Endodermal cell (in vitro differentiated cells): Measurements from ENCODE around the gene TBX18. TPM values are rescaled to one million over a fixed set of nuclear protein-coding genes. Genes with fewer than 3 reads are reported as not detected.
A peak's percentile ranks its signal among the peaks of the same experiment; 100 is the strongest.

Experiments used
- DNase-seq: peaks from one replicate; pipeline ENCODE4 v3.0.0-alpha.2; 2017
- H3K27ac ChIP-seq: 2 replicates; pipeline ENCODE4 v1.5.1; 2013; ENCODE audit warnings: mild to moderate bottlenecking, low read depth, low read length, moderate library complexity
- H3K27me3 ChIP-seq: 2 replicates; pipeline ENCODE4 v1.6.1; 2013; ENCODE audit warnings: mild to moderate bottlenecking, low read length, moderate library complexity; ENCODE audit not compliant: insufficient read depth, control insufficient read depth, poor library complexity, severe bottlenecking
- H3K36me3 ChIP-seq: 2 replicates; pipeline ENCODE4 v1.7.0; 2013; ENCODE audit warnings: mild to moderate bottlenecking, low read length, moderate library complexity; ENCODE audit not compliant: control insufficient read depth, insufficient read depth
- H3K4me1 ChIP-seq: one replicate; pipeline ENCODE4 v1.7.0; 2013; ENCODE audit warnings: low read length; ENCODE audit not compliant: control insufficient read depth, insufficient read depth
- H3K4me3 ChIP-seq: 2 replicates; pipeline ENCODE4 v1.5.1; 2013; ENCODE audit warnings: mild to moderate bottlenecking, low read length, moderate library complexity
- H3K9ac ChIP-seq: 2 replicates; pipeline ENCODE4 v1.6.1; 2013; ENCODE audit warnings: mild to moderate bottlenecking, low read length, moderate library complexity; ENCODE audit not compliant: poor library complexity, severe bottlenecking; ENCODE audit errors: extremely low read depth
- H3K9me3 ChIP-seq: 2 replicates; pipeline ENCODE4 v1.6.1; 2013; ENCODE audit warnings: mild to moderate bottlenecking, low read length, moderate library complexity; ENCODE audit not compliant: control insufficient read depth
- H3K27ac Mint-ChIP-seq: 2 replicates; pipeline ENCODE4 v1.8.0; 2020; ENCODE audit warnings: mixed read lengths
- H3K27me3 Mint-ChIP-seq: 2 replicates; pipeline ENCODE4 v1.8.0; 2021; ENCODE audit warnings: mild to moderate bottlenecking, mixed read lengths; ENCODE audit not compliant: insufficient read depth
- H3K36me3 Mint-ChIP-seq: 2 replicates; pipeline ENCODE4 v1.8.0; 2020; ENCODE audit warnings: low read depth, mixed read lengths
- H3K4me1 Mint-ChIP-seq: 2 replicates; pipeline ENCODE4 v1.8.0; 2020; ENCODE audit warnings: mixed read lengths
- H3K4me3 Mint-ChIP-seq: 2 replicates; pipeline ENCODE4 v1.8.0; 2020; ENCODE audit warnings: mild to moderate bottlenecking, moderate library complexity, mixed read lengths
- H3K9me3 Mint-ChIP-seq: 2 replicates; pipeline ENCODE4 v1.8.0; 2020; ENCODE audit warnings: mild to moderate bottlenecking, mixed read lengths
- CTCF ChIP-seq: fragments of 200-600 bp; sonication (generic); conservative IDR thresholded peaks from 2 replicates; pipeline ENCODE4 v1.5.0; 2021; ENCODE audit warnings: antibody characterized with exemption, mild to moderate bottlenecking
- WGBS, 2 experiments: methylation state at CpG; one replicate each; pipeline versions ENCODE4 v1.1.5 to v1.1.7; 2013; ENCODE audit warnings: missing lambda C conversion rate in 2 of 2, mixed read lengths in 1 of 2; ENCODE audit not compliant: insufficient coverage in 1 of 2, insufficient read length in 1 of 2; 5-methylcytosine and 5-hydroxymethylcytosine counted together
- total RNA-seq, 2 donors: library from RNA; stranded (reverse); fragmentation: NEBNext Ultra II Directional in 1 of 2; extraction: Animal tissue kit (Norgen Biotek cat#: 25700) in 1 of 2; gene quantifications; 2 replicates in 1 of 2; 3 replicates in 1 of 2; pipeline ENCODE4 v1.2.1, GENCODE V29; 2021

TBX18 gene
- total RNA-seq, 2 donors from 2014 or later = 1.3 to 2.3 TPM

GRCh38 chr6:84696166-84696565, 68.2 kb downstream of the TBX18 start:
- TF ChIP-seq CTCF = no peak
- 96% methylated on average over 1 of the region's 1 CpG; no CpG with 5 or more reads in 1 of the 2 experiments for WGBS, 2 experiments
- Histone ChIP-seq H3K4me1 (no peaks in the 10 kb centered on the region), H3K4me3 (no peak overlapping the region), H3K27me3 (no peaks in the 10 kb centered on the region), H3K9ac (no peak overlapping the region), H3K9me3 (peaks cover 7% of the 10 kb centered on the region), H3K27ac (no peak overlapping the region), H3K36me3 (no peaks in the 10 kb centered on the region)
- DNase-seq = no peak
- peaks cover 16% of the 10 kb centered on the region for H3K9me3 Mint-ChIP-seq
- H3K36me3 Mint-ChIP-seq = no peaks in the 10 kb centered on the region
- no peaks in the 10 kb centered on the region for H3K4me1 Mint-ChIP-seq
- peaks cover under 1% of the 10 kb centered on the region for H3K27me3 Mint-ChIP-seq
- H3K27ac Mint-ChIP-seq = no peak overlapping the region
- H3K4me3 Mint-ChIP-seq = no peak overlapping the region

GRCh38 chr6:84691978-84692623, 72.3 kb downstream of the TBX18 start:
- peak; percentile 67 for TF ChIP-seq CTCF
- Mint-ChIP-seq H3K27me3 (peaks cover 2% of the 10 kb centered on the region), H3K9me3 (no peaks in the 10 kb centered on the region), H3K36me3 (no peaks in the 10 kb centered on the region), H3K4me1 (peaks cover 10% of the 10 kb centered on the region), H3K4me3 (no peak overlapping the region), H3K27ac (no peak overlapping the region)
- WGBS, 2 experiments = 90 to 91% methylated on average over 2 of the region's 2 CpGs
- no peak for DNase-seq
- H3K9ac ChIP-seq = no peak overlapping the region
- H3K9me3 ChIP-seq = no peaks in the 10 kb centered on the region
- H3K27ac ChIP-seq = no peak overlapping the region
- H3K4me3 ChIP-seq = no peak overlapping the region
- H3K36me3 ChIP-seq = no peaks in the 10 kb centered on the region
- no peaks in the 10 kb centered on the region for H3K27me3 ChIP-seq
- H3K4me1 ChIP-seq = no peaks in the 10 kb centered on the region

GRCh38 chr6:84688141-84688873, 76.1 kb downstream of the TBX18 start:
- H3K27me3 Mint-ChIP-seq = peaks cover 2% of the 10 kb centered on the region
- no peak overlapping the region for H3K4me3 Mint-ChIP-seq
- H3K27ac ChIP-seq = no peak overlapping the region
- no peak overlapping the region for H3K4me3 ChIP-seq
- H3K9me3 ChIP-seq = peaks cover 5% of the 10 kb centered on the region
- no peaks in the 10 kb centered on the region for H3K27me3 ChIP-seq
- H3K9ac ChIP-seq = no peak overlapping the region
- 81 to 87% methylated on average over 4 to 7 of the region's 7 CpGs for WGBS, 2 experiments
- no peaks in the 10 kb centered on the region for H3K4me1 ChIP-seq
- H3K36me3 ChIP-seq = no peaks in the 10 kb centered on the region
- peaks cover 10% of the 10 kb centered on the region for H3K4me1 Mint-ChIP-seq
- no peaks in the 10 kb centered on the region for H3K36me3 Mint-ChIP-seq
- H3K27ac Mint-ChIP-seq = no peak overlapping the region
- H3K9me3 Mint-ChIP-seq = no peaks in the 10 kb centered on the region
- no peak for DNase-seq
- TF ChIP-seq CTCF = no peak
